ENCODE data around the gene DLL4. TPM values are rescaled to one million over a fixed set of nuclear protein-coding genes. Genes with fewer than 3 reads are reported as not detected.

DLL4 gene
- total and polyA plus RNA-seq, 10 of the 15 experiments (the other 5 are each of a cell fraction or from before 2014, with no cell fraction given): 0.04 to 0.16 (median 0.09) TPM; not detected in 6

DNA sequence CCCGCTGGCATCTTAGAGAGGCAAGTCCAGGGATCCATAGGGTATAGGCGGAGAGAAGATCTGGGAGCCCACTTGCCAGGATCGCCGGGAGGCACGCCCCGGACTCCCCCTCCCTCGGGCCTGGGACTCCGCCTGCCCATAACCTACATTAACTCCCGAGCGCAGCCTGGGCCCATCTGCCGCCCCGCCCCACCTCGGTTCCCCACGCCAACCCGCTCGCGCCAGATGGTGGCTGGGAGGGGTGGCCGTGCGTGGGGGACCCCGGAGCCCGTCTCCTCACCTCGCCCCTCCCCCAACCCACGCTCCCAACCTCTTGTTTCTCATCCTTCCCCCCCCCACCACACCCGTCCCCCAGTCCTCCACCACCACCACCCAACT is 1.7 kb upstream of the DLL4 start:
- no peak for ATAC-seq
- TF ChIP-seq SUPT20H (IDR thresholded peaks at IDR 0.05; ENCODE audit: borderline replicate concordance, control insufficient read depth, low read depth, low read length): no peak
- TF ChIP-seq SUZ12 (IDR thresholded peaks at IDR 0.05; ENCODE audit: unreplicated experiment): peak; percentile 38
- no peak for TF ChIP-seq FOS (IDR thresholded peaks at IDR 0.05; ENCODE audit: borderline replicate concordance, extremely low read depth, insufficient read length)
- H4K20me1 ChIP-seq (ENCODE audit: control insufficient read depth, insufficient read depth): no peaks in the 10 kb centered on the region
- FAIRE-seq: no peak
- H3K36me3 ChIP-seq (ENCODE audit: control insufficient read depth in 2 of 2, insufficient read depth in 2 of 2, low read length in 1 of 2): no peaks in the 10 kb centered on the region
- ChIA-PET CTCF (interaction anchor here (1.1 to 6.5 kb wide), 3 partner anchors 14 to 69 kb away, joined by 3 to 80 read pairs (median 52); no protein-coding TSS in a partner anchor), SMC1A (ENCODE audit: uncharacterized antibody, unreplicated experiment) (interaction anchor here (1.2 kb wide), 1 partner anchor 12 kb away, joined by 3 read pairs; no protein-coding TSS in a partner anchor), RAD21 (ENCODE audit: unreplicated experiment) (interaction anchor here (0.7 to 1.5 kb wide), 2 partner anchors 12 to 22 kb away, joined by 3 read pairs; no protein-coding TSS in a partner anchor), POLR2A (interaction anchor here (1.8 kb wide), 1 partner anchor 13 kb away, joined by 5 read pairs; no protein-coding TSS in a partner anchor)
- H3K4me1 ChIP-seq (ENCODE audit: control insufficient read depth, insufficient read depth, low read length): peaks cover 27% of the 10 kb centered on the region
- intact Hi-C loops (cut with micrococcal nuclease; ENCODE audit: unreplicated experiment) (no loop called here), in situ Hi-C loops (cut with MboI) (no loop called here)
- WGBS (ENCODE audit: insufficient coverage, insufficient replicate concordance, low lambda C conversion rate, missing lambda C conversion rate): 18% methylated on average over 19 of the region's 24 CpGs
- H3K4me3 ChIP-seq: peak overlapping the region; percentile 64; the same call in 1 of the 2 replicates
- no peak for DNase-seq (ENCODE audit: low read depth, low spot score)
- H3K4me2 ChIP-seq (ENCODE audit: control insufficient read depth, insufficient read depth): no peak overlapping the region; the same call in 1 of the 2 replicates
- H3K79me2 ChIP-seq (ENCODE audit: control insufficient read depth, insufficient read depth, low read length): no peaks in the 10 kb centered on the region
- no peaks in the 10 kb centered on the region for H3K9me3 ChIP-seq (replicated peaks; ENCODE audit: control insufficient read depth, insufficient read depth, low read length)
- no TSS peak for BruUV-seq (replicated peaks)
- H3K27ac ChIP-seq (ENCODE audit: control insufficient read depth, insufficient read depth): no peak overlapping the region
- H2AFZ ChIP-seq (ENCODE audit: control insufficient read depth, low read depth, low read length): no peak overlapping the region
- H3K27me3 ChIP-seq (replicated peaks in 1 of 2; ENCODE audit: control insufficient read depth in 2 of 2, insufficient read depth in 2 of 2, low read length in 1 of 2): peaks cover 22 to 31% of the 10 kb centered on the region in 2 experiments
- H3K9ac ChIP-seq (ENCODE audit: control insufficient read depth, insufficient read depth, low read length): no peak overlapping the region

DNA sequence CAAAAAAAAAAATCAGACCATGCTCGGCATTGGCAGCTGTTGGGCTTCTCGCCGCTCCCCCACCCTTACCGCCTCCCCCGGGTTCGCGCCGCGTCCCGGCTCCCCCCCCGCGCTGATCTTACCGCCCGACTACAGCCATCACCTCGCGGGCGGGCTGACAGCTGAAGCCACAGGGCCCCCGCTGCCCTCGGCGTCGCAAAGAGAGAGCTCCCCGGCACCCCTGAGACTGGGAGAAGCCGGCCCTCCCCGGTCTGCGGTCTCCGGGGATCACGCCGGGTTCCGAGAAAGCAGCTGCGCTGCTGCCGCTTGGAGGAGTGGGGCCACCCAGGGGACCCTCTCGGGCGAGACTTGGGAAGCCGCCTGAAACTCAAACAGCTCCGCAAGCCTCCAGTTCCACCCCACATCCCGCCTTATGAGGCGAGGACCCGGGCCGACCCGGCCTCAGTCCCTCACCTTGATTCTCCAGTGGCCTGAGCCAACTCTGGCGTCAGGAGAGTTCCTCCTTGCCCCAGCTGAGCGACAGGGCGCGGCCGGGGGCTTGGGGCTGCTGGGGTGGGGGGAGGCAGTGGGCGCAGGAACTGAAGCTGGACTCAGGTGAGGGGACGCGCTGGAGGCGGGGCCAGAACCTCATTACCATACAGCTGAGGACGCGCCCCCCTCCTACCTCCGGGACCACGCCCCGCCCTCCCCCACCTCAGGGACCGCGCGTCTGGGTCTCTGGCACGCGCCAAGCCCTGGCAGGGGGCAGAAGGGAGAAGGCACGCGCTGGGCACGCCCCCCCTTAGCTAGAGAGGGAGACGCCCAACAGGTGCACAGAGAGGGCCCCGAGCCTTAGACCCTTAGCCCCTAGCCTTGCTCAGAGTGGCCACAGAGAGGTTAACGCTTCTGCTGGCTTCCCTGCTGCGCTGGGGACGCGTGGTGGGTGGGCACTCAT is 1.0 kb upstream of the DLL4 start:
- Histone ChIP-seq H3K36me3 (ENCODE audit: control insufficient read depth in 2 of 2, insufficient read depth in 2 of 2, low read length in 1 of 2) (no peaks in the 10 kb centered on the region), H3K9me3 (replicated peaks; ENCODE audit: control insufficient read depth, insufficient read depth, low read length) (no peaks in the 10 kb centered on the region), H3K4me2 (ENCODE audit: control insufficient read depth, insufficient read depth) (peak overlapping the region; percentile 87), H3K79me2 (ENCODE audit: control insufficient read depth, insufficient read depth, low read length) (no peaks in the 10 kb centered on the region), H3K27ac (ENCODE audit: control insufficient read depth, insufficient read depth) (no peak overlapping the region), H4K20me1 (ENCODE audit: control insufficient read depth, insufficient read depth) (no peaks in the 10 kb centered on the region), H3K4me1 (ENCODE audit: control insufficient read depth, insufficient read depth, low read length) (peaks cover 33% of the 10 kb centered on the region), H3K9ac (ENCODE audit: control insufficient read depth, insufficient read depth, low read length) (no peak overlapping the region), H2AFZ (ENCODE audit: control insufficient read depth, low read depth, low read length) (no peak overlapping the region), H3K27me3 (replicated peaks in 1 of 2; ENCODE audit: control insufficient read depth in 2 of 2, insufficient read depth in 2 of 2, low read length in 1 of 2) (peaks cover 22 to 31% of the 10 kb centered on the region in 2 experiments), H3K4me3 (peak overlapping the region; percentile 64)
- FAIRE-seq (no peak), DNase-seq (ENCODE audit: low read depth, low spot score) (no peak), ATAC-seq (peak; percentile 4)
- RAD21 ChIA-PET (ENCODE audit: unreplicated experiment): interaction anchor here (0.6 to 1.5 kb wide), 6 partner anchors 10 to 93 kb away, joined by 3 to 6 read pairs (median 3); no protein-coding TSS in a partner anchor
- no TSS peak for BruUV-seq (replicated peaks)
- POLR2A ChIA-PET: interaction anchor here (1.0 to 1.8 kb wide), 2 partner anchors 12 kb away, joined by 3 to 5 read pairs; no protein-coding TSS in a partner anchor
- CTCF ChIA-PET: interaction anchor here (0.6 to 6.5 kb wide), 5 partner anchors 13 to 1180 kb away, joined by 3 to 80 read pairs (median 3); no protein-coding TSS in a partner anchor
- in situ Hi-C loops (cut with MboI) (no loop called here), intact Hi-C loops (cut with micrococcal nuclease; ENCODE audit: unreplicated experiment) (no loop called here)
- SMC1A ChIA-PET (ENCODE audit: uncharacterized antibody, unreplicated experiment): interaction anchor here (0.6 to 1.2 kb wide), 2 partner anchors 13 to 1746 kb away, joined by 3 to 4 read pairs; no protein-coding TSS in a partner anchor
- WGBS (ENCODE audit: insufficient coverage, insufficient replicate concordance, low lambda C conversion rate, missing lambda C conversion rate): under 1% methylated on average over 42 of the region's 68 CpGs
- TF ChIP-seq RELB (IDR thresholded peaks at IDR 0.05; ENCODE audit: low read depth) (no peak), GABPA (IDR thresholded peaks at IDR 0.05; ENCODE audit: low read depth) (no peak), E2F4 (IDR thresholded peaks at IDR 0.05; ENCODE audit: low read depth, low read length) (no peak), TCF12 (IDR thresholded peaks at IDR 0.05; ENCODE audit: low read depth, low read length) (no peak)

All from GM12878 (cell line).